HEK293T (cell line): ENCODE data around the gene SPTLC3.
A peak's percentile ranks its signal among the peaks of the same experiment; 100 is the strongest.

ENCODE experiments used
- CTCF ChIA-PET: fragments of 350-600 bp; formaldehyde crosslinking; extraction: SDS; loops from one replicate; lab custom pipeline; 2021; ENCODE audit warnings: antibody characterized with exemption, inconsistent platforms; lab: Yijun Ruan, JAX
- POLR2A ChIA-PET: fragments of 350-600 bp; formaldehyde crosslinking; extraction: SDS; loops from one replicate; lab custom pipeline; 2020; ENCODE audit warnings: antibody characterized with exemption, inconsistent platforms; lab: Yijun Ruan, JAX
- DNase-seq: peaks from one replicate; pipeline ENCODE4 v3.0.0; 2012; ENCODE audit warnings: mixed read lengths; ENCODE audit errors: extremely low spot score
- ARNT ChIP-seq: fragments of 450-650 bp; IDR thresholded peaks from 2 replicates; pipeline ENCODE4 v1.6.1; 2017; ENCODE audit warnings: mild to moderate bottlenecking
- BHLHE40 ChIP-seq: fragments of 450-650 bp; IDR thresholded peaks from 2 replicates; pipeline ENCODE4 v1.6.1; 2016; ENCODE audit warnings: mild to moderate bottlenecking, moderate library complexity, borderline replicate concordance
- CTBP1 ChIP-seq: fragments of 450-650 bp; IDR thresholded peaks from 2 replicates; pipeline ENCODE4 v1.6.1; 2016; ENCODE audit warnings: borderline replicate concordance
- ELF4 ChIP-seq: fragments of 450-650 bp; IDR thresholded peaks from 2 replicates; pipeline ENCODE4 v1.6.1; 2017; ENCODE audit warnings: antibody characterized with exemption
- FOXA1 ChIP-seq: fragments of 450-650 bp; IDR thresholded peaks from 2 replicates; pipeline ENCODE4 v1.6.1; 2016; ENCODE audit warnings: mild to moderate bottlenecking
- FOXK2 ChIP-seq: fragments of 450-650 bp; IDR thresholded peaks from 2 replicates; pipeline ENCODE4 v1.6.1; 2016; ENCODE audit warnings: mild to moderate bottlenecking
- FOXM1 ChIP-seq: fragments of 450-650 bp; IDR thresholded peaks from 2 replicates; pipeline ENCODE4 v1.6.1; 2017; ENCODE audit warnings: mild to moderate bottlenecking, borderline replicate concordance
- HDGF ChIP-seq: fragments of 450-650 bp; IDR thresholded peaks from 2 replicates; pipeline ENCODE4 v1.6.1; 2017; ENCODE audit warnings: antibody characterized with exemption, borderline replicate concordance
- L3MBTL2 ChIP-seq: fragments of 450-650 bp; conservative IDR thresholded peaks from 2 replicates; pipeline ENCODE4 v1.6.1; 2016; ENCODE audit warnings: mild to moderate bottlenecking
- LEF1 ChIP-seq: fragments of 450-650 bp; IDR thresholded peaks from 2 replicates; pipeline ENCODE4 v1.6.1; 2017; ENCODE audit warnings: mild to moderate bottlenecking, borderline replicate concordance
- NFRKB ChIP-seq: fragments of 450-650 bp; IDR thresholded peaks from 2 replicates; pipeline ENCODE4 v1.6.1; 2016; ENCODE audit warnings: mild to moderate bottlenecking, moderate library complexity
- SP1 ChIP-seq: fragments of 450-650 bp; IDR thresholded peaks from 2 replicates; pipeline ENCODE4 v1.6.1; 2017
- SUZ12 ChIP-seq: fragments of 450-650 bp; IDR thresholded peaks from 2 replicates; pipeline ENCODE4 v1.6.1; 2016; ENCODE audit warnings: mild to moderate bottlenecking
- TARDBP ChIP-seq: fragments of 450-650 bp; IDR thresholded peaks from 2 replicates; pipeline ENCODE4 v1.6.1; 2016
- ZNF384 ChIP-seq: fragments of 450-650 bp; IDR thresholded peaks from 2 replicates; pipeline ENCODE4 v1.6.1; 2016
- TF ChIP-seq, protein P1 (sequence below): fragments of 450-650 bp; IDR thresholded peaks from 2 replicates; pipeline ENCODE4 v1.6.1; 2016

Gene SPTLC3

DNA sequence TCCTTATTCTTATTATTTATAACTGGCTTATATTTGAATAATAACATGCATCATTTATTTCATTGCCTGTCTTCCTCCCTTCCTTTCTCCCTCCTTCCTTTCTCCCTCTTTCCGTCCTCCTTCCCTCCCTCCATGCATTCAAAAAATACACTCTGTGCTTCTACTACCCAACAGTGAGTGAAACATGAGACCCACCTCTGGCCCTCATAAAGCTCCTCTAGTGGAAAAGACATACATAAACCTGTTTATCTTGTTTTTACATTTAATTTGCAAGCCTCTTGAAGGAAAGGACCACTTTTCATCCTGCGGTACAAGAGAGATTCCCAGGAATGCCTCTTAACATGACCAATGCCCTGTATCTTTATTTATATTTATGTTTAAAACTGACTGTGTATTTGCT lies 190.5 kb downstream of the SPTLC3 start:
- peak; percentile 16 for DNase-seq
- CTCF ChIA-PET = no interaction called here
- POLR2A ChIA-PET = no interaction called here
- TF ChIP-seq L3MBTL2 (no peak), ZNF384 (peak; percentile 60; the same call in 1 of the 2 replicates)

DNA sequence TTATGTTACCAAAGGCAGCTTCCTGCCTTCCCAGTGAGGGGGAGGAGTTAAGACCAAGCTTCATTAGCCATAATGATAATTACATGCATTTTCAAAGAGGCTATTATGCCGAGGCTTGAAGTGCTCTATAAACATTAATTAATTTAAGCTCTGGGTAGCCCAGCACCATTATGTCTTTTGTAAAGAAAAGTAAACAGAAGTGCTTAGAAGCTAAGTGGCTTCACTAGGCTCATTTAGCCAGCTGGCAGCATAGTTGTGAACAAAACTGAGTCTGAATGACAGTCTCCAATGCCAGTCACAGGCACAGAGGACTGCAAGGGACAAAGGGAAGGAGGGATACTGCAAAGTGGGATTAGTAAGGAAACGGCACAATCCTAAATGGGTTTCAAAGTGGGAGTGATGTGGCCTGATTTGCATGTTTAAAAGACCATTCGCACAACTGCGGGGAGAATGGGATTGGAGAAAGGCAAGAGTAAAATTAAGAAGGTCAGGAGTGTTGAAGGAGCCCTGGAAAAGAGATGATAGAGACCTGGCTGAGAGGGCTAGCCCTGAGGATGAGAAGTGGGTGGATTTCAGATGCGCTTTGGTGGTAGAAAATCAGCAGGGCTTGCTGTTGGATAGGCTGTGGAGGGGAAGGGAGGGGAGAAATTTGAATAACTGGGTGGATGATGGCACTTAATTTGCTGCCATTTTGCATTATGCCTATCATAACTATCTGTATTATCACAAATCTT lies 192.2 kb downstream of the SPTLC3 start:
- DNase-seq = no peak
- POLR2A ChIA-PET = no interaction called here
- CTCF ChIA-PET = no interaction called here
- TF ChIP-seq, protein P1, sequence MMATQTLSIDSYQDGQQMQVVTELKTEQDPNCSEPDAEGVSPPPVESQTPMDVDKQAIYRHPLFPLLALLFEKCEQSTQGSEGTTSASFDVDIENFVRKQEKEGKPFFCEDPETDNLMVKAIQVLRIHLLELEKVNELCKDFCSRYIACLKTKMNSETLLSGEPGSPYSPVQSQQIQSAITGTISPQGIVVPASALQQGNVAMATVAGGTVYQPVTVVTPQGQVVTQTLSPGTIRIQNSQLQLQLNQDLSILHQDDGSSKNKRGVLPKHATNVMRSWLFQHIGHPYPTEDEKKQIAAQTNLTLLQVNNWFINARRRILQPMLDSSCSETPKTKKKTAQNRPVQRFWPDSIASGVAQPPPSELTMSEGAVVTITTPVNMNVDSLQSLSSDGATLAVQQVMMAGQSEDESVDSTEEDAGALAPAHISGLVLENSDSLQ = no peak
- no peak for TF ChIP-seq TARDBP

DNA sequence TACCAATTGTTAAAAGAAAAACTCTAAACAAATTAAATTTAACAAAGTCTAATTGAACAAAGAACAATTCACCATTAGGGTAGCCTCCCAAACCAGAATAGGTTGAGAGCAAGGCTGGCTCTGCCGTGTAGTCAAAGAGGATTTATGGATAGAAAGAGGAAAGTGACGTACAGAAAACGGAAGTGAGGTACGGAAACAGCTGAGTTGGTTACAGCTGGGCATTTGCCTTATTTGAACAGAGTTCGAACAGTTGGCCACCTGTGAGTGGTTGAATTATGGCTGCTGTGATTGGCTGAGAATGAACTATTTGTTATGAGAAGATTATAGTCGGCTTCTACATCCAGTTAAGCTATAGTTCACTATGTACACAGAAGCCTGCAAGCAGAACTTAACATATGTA lies 193.8 kb downstream of the SPTLC3 start:
- TF ChIP-seq LEF1 (no peak), ELF4 (no peak), ZNF384 (no peak)
- ChIA-PET POLR2A (no interaction called here), CTCF (no interaction called here)
- no peak for DNase-seq

DNA sequence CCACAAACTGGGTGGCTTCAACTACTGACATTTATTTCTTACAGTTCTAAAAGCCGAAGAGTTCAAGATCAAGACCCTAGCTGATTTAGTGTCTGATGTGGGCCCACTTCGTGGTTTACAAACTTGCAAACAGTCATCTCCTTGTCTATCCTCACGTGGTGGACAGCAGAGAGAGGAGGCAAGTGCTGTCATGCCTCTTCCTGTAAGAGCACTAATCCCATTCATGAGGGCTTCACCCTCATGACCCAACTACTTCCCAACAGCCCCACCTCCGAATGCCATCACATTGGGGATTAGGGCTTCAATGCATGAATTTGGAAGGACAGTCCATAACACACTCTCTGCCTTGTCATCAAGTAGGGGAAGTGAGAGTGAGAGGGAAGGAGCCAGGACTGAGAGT lies 196.7 kb downstream of the SPTLC3 start:
- ChIA-PET POLR2A (no interaction called here), CTCF (no interaction called here)
- TF ChIP-seq FOXA1 = no peak
- TF ChIP-seq SP1 = no peak
- no peak for TF ChIP-seq TARDBP
- TF ChIP-seq ELF4 = no peak
- TF ChIP-seq CTBP1 = no peak
- no peak for TF ChIP-seq FOXK2
- TF ChIP-seq ARNT = no peak
- TF ChIP-seq FOXM1 = no peak
- no peak for TF ChIP-seq L3MBTL2
- TF ChIP-seq BHLHE40 = no peak
- TF ChIP-seq LEF1 = no peak
- TF ChIP-seq NFRKB = no peak
- no peak for TF ChIP-seq SUZ12
- TF ChIP-seq, protein P1 = no peak
- TF ChIP-seq HDGF = no peak
- no peak for TF ChIP-seq ZNF384
- no peak for DNase-seq

DNA sequence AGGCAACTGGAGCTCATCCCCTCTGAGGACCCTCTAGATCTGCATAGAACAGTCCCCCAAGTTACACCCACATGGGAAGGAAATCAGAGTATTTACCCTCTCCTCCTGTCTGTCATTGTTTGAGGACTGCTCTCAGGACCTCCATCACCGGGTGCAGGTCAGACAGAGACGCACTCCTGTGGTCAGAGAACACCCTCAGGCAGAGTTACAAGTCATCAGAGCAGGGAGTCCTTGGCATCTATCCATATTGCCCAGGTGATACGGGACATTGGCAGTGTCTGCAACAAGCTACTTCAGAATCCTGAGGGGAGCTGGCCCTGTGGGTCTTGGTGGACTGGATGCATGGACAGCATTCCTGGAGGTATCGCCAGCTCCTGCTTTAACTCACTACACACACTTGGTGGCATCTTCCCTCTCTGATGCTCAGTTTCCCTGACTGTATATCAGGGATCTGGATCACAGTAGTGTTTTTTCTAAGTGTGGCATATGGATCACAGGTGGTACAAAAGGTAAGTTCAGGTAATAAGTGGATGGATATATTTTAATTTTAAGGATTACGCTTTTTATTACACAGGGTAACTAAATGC lies 197.2 kb downstream of the SPTLC3 start:
- CTCF ChIA-PET = no interaction called here
- TF ChIP-seq ARNT (no peak), FOXK2 (no peak), BHLHE40 (no peak), ZNF384 (no peak), HDGF (no peak), NFRKB (no peak), FOXM1 (no peak), FOXA1 (no peak), SUZ12 (no peak), TARDBP (no peak)
- no peak for DNase-seq
- POLR2A ChIA-PET = no interaction called here

DNA sequence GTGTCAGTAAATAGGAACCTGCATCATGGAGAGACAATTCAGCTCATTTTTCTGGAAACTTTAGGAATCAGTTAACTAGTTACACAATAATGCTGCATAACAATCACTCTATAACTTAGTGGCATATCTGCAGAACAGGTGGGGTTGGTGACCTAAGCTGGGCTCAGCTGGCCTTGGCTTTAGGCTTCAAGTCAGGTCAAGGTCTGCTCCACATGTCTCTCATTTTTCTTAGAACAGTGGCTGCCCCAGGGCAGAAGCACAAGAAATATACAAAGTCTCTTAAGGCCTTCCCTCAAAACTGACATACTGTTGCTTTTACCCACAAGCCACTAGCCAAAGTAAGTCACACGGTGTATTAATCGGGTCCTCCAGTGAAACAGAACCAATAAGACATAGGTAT lies 198.2 kb downstream of the SPTLC3 start:
- CTCF ChIA-PET = no interaction called here
- DNase-seq = no peak
- POLR2A ChIA-PET = no interaction called here
- TF ChIP-seq BHLHE40 (no peak), TARDBP (no peak), SUZ12 (no peak), FOXM1 (no peak), CTBP1 (no peak), ARNT (no peak), FOXK2 (no peak), SP1 (no peak), NFRKB (no peak)
- TF ChIP-seq, protein P1 = no peak
